Measurements from ENCODE around the gene SCN11A.

- TF ChIP-seq POLR2A (IDR thresholded peaks at IDR 0.05) (no peak), CTCF (IDR thresholded peaks at IDR 0.05) (no peak)
Measured at GRCh38 chr3:39097716-39098472, 46.1 kb upstream of the SCN11A start.

All from uterus (tissue), 2 donors.